ENCODE results near the gene ARVCF.

ARVCF gene

DNA sequence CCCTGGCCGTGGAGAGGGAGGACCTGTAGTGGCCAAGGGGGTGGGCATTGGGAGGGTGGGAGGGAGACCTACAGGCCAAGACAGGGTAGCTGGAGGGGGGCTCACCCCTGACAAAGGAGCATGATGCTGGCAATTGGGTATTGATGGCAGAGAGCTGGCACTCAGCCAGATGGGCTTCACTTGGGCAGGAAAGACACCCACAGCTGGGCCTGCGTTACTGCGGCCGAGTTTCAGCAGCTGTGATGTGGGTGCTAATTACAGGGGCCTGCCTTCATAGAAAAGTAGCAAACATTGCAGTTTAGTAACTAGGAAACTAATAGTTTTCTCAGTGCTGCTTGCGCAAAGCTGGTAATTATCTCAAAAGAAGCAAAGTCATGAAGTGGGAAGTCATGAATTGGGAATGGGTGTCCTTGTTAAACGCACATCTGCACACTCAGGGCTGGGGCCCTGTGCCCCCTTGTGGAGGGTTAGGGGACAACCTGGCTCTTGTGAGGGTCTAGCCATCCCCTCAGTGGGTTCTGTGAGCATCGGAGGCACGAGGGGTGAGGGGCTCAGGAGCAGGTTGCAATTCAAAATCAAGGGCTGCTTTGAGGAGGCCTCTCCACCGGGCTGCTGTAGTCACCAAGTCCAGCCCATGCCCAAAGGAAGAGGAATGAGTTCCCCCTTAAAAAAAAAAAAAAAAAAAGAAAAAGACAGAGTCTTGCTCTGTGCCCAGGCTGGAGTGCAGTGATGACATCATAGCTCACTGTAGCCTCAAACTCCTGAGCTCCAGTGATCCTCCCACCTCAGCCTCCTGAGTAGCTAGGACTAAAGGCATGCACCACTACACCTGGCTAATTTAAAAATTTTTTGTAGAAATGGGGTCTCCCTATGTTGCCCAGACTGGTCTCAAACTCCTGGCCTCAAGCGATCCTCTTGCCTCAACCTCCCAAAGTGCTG lies 50.6 kb downstream of the ARVCF start:
- DNase-seq (ENCODE audit: low spot score) = no peak
- in situ Hi-C loops (cut with MboI; ENCODE audit: low pct_unique_long_range_greater_than_20kb, low sequenced_read_pairs, unreplicated experiment) = loop anchor here (25.0 kb wide), 2 partner anchors 104 to 321 kb away; partner anchors contain the start of genes GNB1L and RTL10
- TF ChIP-seq, protein P1, sequence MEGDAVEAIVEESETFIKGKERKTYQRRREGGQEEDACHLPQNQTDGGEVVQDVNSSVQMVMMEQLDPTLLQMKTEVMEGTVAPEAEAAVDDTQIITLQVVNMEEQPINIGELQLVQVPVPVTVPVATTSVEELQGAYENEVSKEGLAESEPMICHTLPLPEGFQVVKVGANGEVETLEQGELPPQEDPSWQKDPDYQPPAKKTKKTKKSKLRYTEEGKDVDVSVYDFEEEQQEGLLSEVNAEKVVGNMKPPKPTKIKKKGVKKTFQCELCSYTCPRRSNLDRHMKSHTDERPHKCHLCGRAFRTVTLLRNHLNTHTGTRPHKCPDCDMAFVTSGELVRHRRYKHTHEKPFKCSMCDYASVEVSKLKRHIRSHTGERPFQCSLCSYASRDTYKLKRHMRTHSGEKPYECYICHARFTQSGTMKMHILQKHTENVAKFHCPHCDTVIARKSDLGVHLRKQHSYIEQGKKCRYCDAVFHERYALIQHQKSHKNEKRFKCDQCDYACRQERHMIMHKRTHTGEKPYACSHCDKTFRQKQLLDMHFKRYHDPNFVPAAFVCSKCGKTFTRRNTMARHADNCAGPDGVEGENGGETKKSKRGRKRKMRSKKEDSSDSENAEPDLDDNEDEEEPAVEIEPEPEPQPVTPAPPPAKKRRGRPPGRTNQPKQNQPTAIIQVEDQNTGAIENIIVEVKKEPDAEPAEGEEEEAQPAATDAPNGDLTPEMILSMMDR (IDR thresholded peaks at IDR 0.05; ENCODE audit: extremely low read depth, insufficient read depth, missing control alignments) = peak; percentile 18

DNA sequence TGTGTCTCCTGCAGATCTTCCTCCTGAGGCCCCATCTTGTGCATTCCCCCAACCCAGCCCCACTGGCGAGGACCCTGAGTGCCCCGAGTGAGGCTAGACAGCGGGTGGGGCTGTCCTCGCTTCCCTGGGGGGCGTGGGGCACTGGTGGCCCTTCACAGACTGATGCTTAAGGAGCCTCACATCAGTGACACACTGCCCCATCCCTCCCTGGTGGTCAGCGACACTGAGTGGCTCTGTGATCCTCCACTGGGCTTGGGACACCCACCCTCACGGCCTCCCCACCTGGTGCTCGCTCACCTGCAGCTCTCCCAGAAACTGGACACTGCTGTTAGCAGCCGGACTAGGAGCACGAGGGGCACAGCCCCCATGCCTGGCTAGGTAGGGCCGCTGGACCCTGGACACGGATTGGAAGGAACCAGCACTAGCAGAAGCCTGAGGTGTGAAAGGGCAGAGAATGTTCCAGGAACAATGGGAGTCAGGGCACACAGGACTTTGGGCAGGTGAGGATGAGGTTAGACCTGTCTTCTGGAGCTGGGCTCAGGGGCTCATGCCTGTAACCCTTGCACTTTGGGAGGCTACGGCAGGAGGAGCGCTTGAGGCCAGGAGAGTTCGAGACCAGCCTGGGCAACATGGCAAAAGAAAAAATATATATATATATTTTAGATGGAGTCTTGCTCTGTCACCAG lies 51.8 kb downstream of the ARVCF start:
- in situ Hi-C loops (cut with MboI; ENCODE audit: low pct_unique_long_range_greater_than_20kb, low sequenced_read_pairs, unreplicated experiment) = loop anchor here (25.0 kb wide), 2 partner anchors 103 to 322 kb away; partner anchors contain the start of genes GNB1L and RTL10
- no peak for DNase-seq (ENCODE audit: low spot score)
- TF ChIP-seq, protein P1 (IDR thresholded peaks at IDR 0.05; ENCODE audit: extremely low read depth, insufficient read depth, missing control alignments) = no peak

DNA sequence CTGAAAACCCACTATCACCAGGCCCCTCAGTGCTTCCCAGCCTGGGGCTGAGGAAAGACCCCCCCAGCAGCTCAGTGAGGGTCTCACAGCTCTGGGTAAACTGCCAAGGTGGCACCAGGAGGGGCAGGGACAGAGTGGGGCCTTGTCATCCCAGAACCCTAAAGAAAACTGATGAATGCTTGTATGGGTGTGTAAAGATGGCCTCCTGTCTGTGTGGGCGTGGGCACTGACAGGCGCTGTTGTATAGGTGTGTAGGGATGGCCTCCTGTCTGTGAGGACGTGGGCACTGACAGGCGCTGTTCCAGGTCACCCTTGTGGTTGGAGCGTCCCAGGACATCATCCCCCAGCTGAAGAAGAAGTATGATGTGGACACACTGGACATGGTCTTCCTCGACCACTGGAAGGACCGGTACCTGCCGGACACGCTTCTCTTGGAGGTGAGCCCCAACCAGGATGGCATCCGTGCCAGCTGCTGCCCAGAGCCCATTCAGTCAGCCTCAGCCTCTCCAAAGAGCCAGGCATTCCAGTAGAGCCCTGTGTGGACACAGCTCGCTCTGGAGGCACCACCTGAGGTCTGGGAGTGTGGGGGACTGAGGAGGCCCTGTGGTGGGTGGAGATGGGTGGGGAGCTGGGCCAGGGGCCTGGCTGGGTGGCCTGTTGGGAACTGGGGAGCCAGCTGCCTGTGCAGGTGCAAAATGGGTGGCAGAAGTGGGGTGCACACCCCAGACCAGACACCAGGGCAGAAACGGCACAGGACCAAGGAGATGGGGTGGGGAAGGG lies 52.6 kb downstream of the ARVCF start:
- DNase-seq (ENCODE audit: low spot score) = no peak
- in situ Hi-C loops (cut with MboI; ENCODE audit: low pct_unique_long_range_greater_than_20kb, low sequenced_read_pairs, unreplicated experiment) = loop anchor here (25.0 kb wide), 2 partner anchors 102 to 323 kb away; partner anchors contain the start of genes GNB1L and RTL10
- TF ChIP-seq, protein P1 (IDR thresholded peaks at IDR 0.05; ENCODE audit: extremely low read depth, insufficient read depth, missing control alignments) = no peak

DNA sequence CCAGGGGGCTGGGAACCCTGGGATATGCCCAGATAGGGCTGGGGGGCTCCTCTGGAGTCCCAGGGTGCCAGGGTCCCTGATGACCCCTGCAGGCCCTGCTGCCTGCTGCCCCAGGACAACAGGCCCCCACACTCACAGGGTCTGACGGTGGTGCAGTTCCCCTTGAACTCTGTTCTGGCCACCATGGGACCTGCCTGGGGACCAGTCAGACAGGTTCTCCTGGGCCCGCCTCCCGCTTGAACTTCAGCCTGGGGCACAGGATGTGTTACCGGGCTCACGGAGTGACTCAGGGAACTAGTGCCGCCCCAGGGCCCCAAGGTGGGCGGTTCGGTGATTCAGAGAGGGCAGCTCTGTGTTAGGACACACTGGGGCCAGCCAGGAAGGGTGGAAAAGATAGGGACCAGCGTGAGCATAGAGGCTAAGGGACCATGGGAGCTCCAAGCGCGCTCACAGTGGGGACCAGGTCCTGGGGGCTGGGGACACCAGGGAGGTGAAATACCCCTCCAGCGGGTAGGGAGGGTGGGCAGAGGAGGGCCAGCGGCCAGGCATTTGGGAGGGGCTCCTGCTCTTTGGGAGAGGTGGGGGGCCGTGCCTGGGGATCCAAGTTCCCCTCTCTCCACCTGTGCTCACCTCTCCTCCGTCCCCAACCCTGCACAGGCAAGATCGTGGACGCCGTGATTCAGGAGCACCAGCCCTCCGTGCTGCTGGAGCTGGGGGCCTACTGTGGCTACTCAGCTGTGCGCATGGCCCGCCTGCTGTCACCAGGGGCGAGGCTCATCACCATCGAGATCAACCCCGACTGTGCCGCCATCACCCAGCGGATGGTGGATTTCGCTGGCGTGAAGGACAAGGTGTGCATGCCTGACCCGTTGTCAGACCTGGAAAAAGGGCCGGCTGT lies 53.5 kb downstream of the ARVCF start:
- no peak for DNase-seq (ENCODE audit: low spot score)
- TF ChIP-seq, protein P1 (IDR thresholded peaks at IDR 0.05; ENCODE audit: extremely low read depth, insufficient read depth, missing control alignments) = no peak
- in situ Hi-C loops (cut with MboI; ENCODE audit: low pct_unique_long_range_greater_than_20kb, low sequenced_read_pairs, unreplicated experiment) = loop anchor here (25.0 kb wide), 2 partner anchors 101 to 324 kb away; partner anchors contain the start of genes GNB1L and RTL10

DNA sequence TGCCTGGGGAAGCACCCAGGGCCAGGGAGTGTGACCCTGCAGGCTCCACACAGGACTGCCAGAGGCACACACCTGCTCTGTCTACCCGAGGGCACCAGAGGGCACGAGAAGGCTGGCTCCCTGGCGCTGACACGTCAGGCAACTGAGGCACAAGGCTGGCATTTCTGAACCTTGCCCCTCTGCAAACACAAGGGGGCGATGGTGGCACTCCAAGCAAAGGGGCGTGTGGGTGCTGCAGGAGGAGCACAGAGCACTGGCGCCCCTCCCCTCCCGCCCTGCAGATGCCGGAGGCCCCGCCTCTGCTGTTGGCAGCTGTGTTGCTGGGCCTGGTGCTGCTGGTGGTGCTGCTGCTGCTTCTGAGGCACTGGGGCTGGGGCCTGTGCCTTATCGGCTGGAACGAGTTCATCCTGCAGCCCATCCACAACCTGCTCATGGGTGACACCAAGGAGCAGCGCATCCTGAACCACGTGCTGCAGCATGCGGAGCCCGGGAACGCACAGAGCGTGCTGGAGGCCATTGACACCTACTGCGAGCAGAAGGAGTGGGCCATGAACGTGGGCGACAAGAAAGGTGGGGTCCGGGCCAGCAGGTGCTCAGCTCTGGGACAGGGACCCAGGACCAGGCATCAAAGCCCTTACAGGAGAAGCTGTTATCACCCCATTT lies 54.2 kb downstream of the ARVCF start:
- peak; percentile 82 for DNase-seq (ENCODE audit: low spot score)
- in situ Hi-C loops (cut with MboI; ENCODE audit: low pct_unique_long_range_greater_than_20kb, low sequenced_read_pairs, unreplicated experiment) = loop anchor here (25.0 kb wide), 2 partner anchors 100 to 325 kb away; partner anchors contain the start of genes GNB1L and RTL10
- TF ChIP-seq, protein P1 (IDR thresholded peaks at IDR 0.05; ENCODE audit: extremely low read depth, insufficient read depth, missing control alignments) = peak; percentile 61
